A673 (cell line): Measurements from ENCODE around the gene OGDH.

Experiments
- EZH2 ChIP-seq: fragments of 200-600 bp; sonication (generic); IDR thresholded peaks from 2 replicates; pipeline ENCODE4 v1.6.1; 2017; ENCODE audit warnings: borderline replicate concordance, low read depth, mild to moderate bottlenecking, mixed read lengths, antibody characterized with exemption, low read length; ENCODE audit not compliant: poor library complexity, severe bottlenecking
- TF ChIP-seq, protein P1 (sequence below): fragments of 300-800, 200-600 bp; sonication (generic); conservative IDR thresholded peaks from 2 replicates; pipeline ENCODE4 v1.5.1; 2017; ENCODE audit warnings: low read depth, mild to moderate bottlenecking, antibody characterized with exemption, low read length, moderate library complexity, mixed read lengths

DNA sequence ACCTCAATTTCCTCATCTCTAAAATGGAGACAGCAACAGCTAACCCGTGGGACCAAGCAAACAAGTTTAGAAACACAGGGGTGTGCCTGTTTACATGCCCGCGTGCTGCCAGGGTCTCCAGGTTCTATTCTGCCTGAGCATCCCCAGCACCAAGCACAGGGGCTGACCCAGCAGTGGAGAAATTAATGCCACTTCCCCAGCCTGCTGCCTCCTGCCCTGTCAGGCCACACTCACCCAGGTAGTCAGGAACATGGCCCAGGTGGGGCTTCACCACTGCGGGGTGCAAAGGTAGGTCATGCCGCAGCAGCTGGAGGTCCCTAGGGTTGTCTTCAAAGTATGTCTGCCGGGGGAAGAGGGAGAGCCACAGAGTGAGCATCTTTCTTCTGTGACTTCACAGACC, 38.5 kb upstream of the OGDH start:
- TF ChIP-seq, protein P1, sequence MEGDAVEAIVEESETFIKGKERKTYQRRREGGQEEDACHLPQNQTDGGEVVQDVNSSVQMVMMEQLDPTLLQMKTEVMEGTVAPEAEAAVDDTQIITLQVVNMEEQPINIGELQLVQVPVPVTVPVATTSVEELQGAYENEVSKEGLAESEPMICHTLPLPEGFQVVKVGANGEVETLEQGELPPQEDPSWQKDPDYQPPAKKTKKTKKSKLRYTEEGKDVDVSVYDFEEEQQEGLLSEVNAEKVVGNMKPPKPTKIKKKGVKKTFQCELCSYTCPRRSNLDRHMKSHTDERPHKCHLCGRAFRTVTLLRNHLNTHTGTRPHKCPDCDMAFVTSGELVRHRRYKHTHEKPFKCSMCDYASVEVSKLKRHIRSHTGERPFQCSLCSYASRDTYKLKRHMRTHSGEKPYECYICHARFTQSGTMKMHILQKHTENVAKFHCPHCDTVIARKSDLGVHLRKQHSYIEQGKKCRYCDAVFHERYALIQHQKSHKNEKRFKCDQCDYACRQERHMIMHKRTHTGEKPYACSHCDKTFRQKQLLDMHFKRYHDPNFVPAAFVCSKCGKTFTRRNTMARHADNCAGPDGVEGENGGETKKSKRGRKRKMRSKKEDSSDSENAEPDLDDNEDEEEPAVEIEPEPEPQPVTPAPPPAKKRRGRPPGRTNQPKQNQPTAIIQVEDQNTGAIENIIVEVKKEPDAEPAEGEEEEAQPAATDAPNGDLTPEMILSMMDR = no peak
- no peak for TF ChIP-seq EZH2
